Peyer's patch (tissue), 4 donors: Measurements from ENCODE around the gene CCDC177.
"Not testable (repeated sequence)": the region's sequence is repeated elsewhere in the genome, so short reads cannot be mapped to it uniquely, and the experiment has no call there.

Experiments used
- POLR2A ChIP-seq, 2 donors: fragments of 450-650 bp; IDR thresholded peaks; one replicate each; pipeline ENCODE4 v1.5.1; 2017; ENCODE audit warnings: antibody characterized with exemption in 2 of 2, mild to moderate bottlenecking in 2 of 2, moderate library complexity in 2 of 2
- TF ChIP-seq, protein P1 (sequence below), 6 experiments: fragments of 450-650 bp in 4 of 6; fragments of 200-600 bp in 2 of 6; sonication (generic) in 1 of 6; IDR thresholded peaks; one replicate each; pipeline ENCODE4 v1.5.1; 2017 to 2019; ENCODE audit warnings: antibody characterized with exemption in 6 of 6, mild to moderate bottlenecking in 3 of 6, moderate library complexity in 1 of 6

DNA sequence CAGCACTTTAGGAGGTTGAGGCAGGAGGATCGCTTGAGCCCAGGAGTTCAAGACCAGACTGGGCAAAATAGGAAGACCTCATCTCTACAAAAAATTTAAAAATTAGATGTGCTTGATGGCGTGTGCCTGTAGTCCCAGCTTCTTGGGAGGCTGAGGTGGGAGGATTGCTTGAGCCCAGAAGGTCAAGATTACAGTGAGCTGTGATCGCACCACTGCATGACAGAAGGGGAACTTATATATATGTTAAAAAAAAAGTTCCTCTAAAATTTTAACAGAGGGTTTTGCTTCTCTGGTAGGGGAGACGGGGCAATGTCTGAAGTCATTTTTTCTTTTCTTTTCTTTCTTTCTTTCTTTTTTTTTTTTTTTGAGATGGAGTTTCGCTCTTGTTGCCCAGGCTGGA, 24.8 kb upstream of the CCDC177 start:
- TF ChIP-seq, protein P1, sequence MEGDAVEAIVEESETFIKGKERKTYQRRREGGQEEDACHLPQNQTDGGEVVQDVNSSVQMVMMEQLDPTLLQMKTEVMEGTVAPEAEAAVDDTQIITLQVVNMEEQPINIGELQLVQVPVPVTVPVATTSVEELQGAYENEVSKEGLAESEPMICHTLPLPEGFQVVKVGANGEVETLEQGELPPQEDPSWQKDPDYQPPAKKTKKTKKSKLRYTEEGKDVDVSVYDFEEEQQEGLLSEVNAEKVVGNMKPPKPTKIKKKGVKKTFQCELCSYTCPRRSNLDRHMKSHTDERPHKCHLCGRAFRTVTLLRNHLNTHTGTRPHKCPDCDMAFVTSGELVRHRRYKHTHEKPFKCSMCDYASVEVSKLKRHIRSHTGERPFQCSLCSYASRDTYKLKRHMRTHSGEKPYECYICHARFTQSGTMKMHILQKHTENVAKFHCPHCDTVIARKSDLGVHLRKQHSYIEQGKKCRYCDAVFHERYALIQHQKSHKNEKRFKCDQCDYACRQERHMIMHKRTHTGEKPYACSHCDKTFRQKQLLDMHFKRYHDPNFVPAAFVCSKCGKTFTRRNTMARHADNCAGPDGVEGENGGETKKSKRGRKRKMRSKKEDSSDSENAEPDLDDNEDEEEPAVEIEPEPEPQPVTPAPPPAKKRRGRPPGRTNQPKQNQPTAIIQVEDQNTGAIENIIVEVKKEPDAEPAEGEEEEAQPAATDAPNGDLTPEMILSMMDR (IDR thresholded peaks at IDR 0.05), result not testable (repeated sequence)
- not testable (repeated sequence) for TF ChIP-seq POLR2A (IDR thresholded peaks at IDR 0.05)
